Thyroid gland (tissue), 4 donors: ENCODE measurements around the gene RGS13. TPM values are rescaled to one million over a fixed set of nuclear protein-coding genes. Genes with fewer than 3 reads are reported as not detected.

Experiments
- DNase-seq, 2 donors: peaks; one replicate each; pipeline ENCODE4 v3.0.0-alpha.2; 2019
- H3K27ac ChIP-seq, 3 donors: fragments of 200-600 bp; sonication (generic); 1 replicate in 2 of 3; 2 replicates in 1 of 3; pipeline ENCODE4 v1.5.1; 2016 to 2019; ENCODE audit warnings: mild to moderate bottlenecking in 1 of 3, moderate library complexity in 1 of 3
- H3K27me3 ChIP-seq: fragments of 200-600 bp; sonication (generic); one replicate; pipeline ENCODE4 v1.5.1; 2019
- H3K36me3 ChIP-seq, 2 donors: fragments of 200-600 bp; sonication (generic); one replicate each; pipeline ENCODE4 v1.5.1; 2016 to 2019
- H3K4me1 ChIP-seq, 2 donors: fragments of 200-600 bp; sonication (generic); one replicate each; pipeline ENCODE4 v1.5.1; 2017 to 2019
- H3K4me3 ChIP-seq, 3 donors: fragments of 200-600 bp; sonication (generic); replicated peaks in 1 of 3; 1 replicate in 2 of 3; 2 replicates in 1 of 3; pipeline ENCODE4 v1.5.1; 2016; ENCODE audit warnings: mild to moderate bottlenecking in 1 of 3
- H3K9me3 ChIP-seq: fragments of 200-600 bp; sonication (generic); one replicate; pipeline ENCODE4 v1.5.1; 2017
- POLR2A ChIP-seq, 2 donors: fragments of 450-650 bp; IDR thresholded peaks; one replicate each; pipeline ENCODE4 v1.6.1; 2017; ENCODE audit warnings: antibody characterized with exemption in 2 of 2, mild to moderate bottlenecking in 2 of 2, moderate library complexity in 1 of 2
- WGBS, 2 donors: methylation state at CpG; one replicate each; pipeline ENCODE4 v1.1.5; 2017; 5-methylcytosine and 5-hydroxymethylcytosine counted together
- intact Hi-C: fragments of 100-400 bp; cut with DNase I; formaldehyde crosslinking; loops from one replicate; pipeline ENCODE4 v1.15.1; 2023
- total RNA-seq, 4 donors: library from RNA; depleted of rRNA; stranded (reverse); fragments of >200 nt; gene quantifications; one replicate each; pipeline ENCODE4 v1.2.3, GENCODE V29; 2016
- TF ChIP-seq, protein P1 (sequence below), 6 experiments: fragments of 200-600 bp in 3 of 6; fragments of 450-650 bp in 3 of 6; sonication (generic) in 3 of 6; IDR thresholded peaks; one replicate each; pipeline ENCODE4 v1.5.1; 2016 to 2019; ENCODE audit warnings: antibody characterized with exemption in 6 of 6, mild to moderate bottlenecking in 2 of 6, inconsistent platforms in 1 of 6, moderate library complexity in 1 of 6

The RGS13 gene
- total RNA-seq, 4 donors from 2014 or later = not detected

DNA sequence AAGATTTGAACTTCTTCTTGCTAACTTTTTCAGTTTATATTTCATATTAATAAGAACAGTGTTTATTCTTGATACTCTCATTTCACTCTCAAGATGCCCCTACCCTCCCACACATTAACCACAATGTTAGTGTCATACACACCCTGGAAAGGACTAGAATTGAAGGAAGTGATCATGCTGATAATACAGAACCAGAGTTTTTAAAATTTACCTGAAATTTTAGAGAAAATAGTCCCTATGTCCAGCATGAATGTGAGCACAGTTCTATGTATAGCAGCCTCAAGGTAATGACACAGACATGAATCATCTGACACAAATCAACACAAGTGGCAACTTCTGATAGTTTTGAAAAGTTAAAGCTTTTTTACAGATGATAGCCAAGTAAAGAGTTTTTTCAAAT, 34.4 kb upstream of the RGS13 start:
- Histone ChIP-seq H3K36me3 (no peaks in the 10 kb centered on the region), H3K4me1 (no peaks in the 10 kb centered on the region), H3K27me3 (no peaks in the 10 kb centered on the region), H3K9me3 (no peaks in the 10 kb centered on the region), H3K27ac (no peak overlapping the region), H3K4me3 (no peak overlapping the region)
- no peak for TF ChIP-seq POLR2A (IDR thresholded peaks at IDR 0.05)
- TF ChIP-seq, protein P1, sequence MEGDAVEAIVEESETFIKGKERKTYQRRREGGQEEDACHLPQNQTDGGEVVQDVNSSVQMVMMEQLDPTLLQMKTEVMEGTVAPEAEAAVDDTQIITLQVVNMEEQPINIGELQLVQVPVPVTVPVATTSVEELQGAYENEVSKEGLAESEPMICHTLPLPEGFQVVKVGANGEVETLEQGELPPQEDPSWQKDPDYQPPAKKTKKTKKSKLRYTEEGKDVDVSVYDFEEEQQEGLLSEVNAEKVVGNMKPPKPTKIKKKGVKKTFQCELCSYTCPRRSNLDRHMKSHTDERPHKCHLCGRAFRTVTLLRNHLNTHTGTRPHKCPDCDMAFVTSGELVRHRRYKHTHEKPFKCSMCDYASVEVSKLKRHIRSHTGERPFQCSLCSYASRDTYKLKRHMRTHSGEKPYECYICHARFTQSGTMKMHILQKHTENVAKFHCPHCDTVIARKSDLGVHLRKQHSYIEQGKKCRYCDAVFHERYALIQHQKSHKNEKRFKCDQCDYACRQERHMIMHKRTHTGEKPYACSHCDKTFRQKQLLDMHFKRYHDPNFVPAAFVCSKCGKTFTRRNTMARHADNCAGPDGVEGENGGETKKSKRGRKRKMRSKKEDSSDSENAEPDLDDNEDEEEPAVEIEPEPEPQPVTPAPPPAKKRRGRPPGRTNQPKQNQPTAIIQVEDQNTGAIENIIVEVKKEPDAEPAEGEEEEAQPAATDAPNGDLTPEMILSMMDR (IDR thresholded peaks at IDR 0.05) = no peak
- intact Hi-C loops = no loop called here
- DNase-seq = no peak

DNA sequence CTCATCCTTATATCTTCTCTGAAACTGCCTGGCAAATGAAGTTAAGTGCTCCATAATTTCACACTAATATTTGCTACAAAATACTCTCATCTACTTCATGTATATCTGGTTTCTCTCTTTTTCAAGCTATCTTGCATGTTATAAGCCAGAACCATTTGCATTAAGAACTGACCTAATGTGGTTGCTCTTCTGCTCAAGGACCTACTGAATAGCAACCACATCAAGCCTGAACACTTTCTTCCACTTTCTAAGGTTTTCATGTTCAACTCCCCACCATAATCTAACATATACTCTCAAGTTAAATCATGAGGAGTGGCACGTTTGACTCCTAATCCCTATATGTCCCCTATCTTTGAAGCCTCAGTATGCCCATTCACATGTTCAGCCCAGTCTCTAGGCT, 33.2 kb upstream of the RGS13 start:
- H3K36me3 ChIP-seq = no peaks in the 10 kb centered on the region
- no peak overlapping the region for H3K4me3 ChIP-seq
- no peaks in the 10 kb centered on the region for H3K4me1 ChIP-seq
- WGBS, 2 donors = 76 to 92% methylated on average over 1 of the region's 1 CpG
- intact Hi-C loops = no loop called here
- no peak overlapping the region for H3K27ac ChIP-seq
- H3K9me3 ChIP-seq = no peaks in the 10 kb centered on the region
- DNase-seq = no peak
- no peak for TF ChIP-seq POLR2A (IDR thresholded peaks at IDR 0.05)
- TF ChIP-seq, protein P1 (IDR thresholded peaks at IDR 0.05) = no peak
- no peaks in the 10 kb centered on the region for H3K27me3 ChIP-seq

DNA sequence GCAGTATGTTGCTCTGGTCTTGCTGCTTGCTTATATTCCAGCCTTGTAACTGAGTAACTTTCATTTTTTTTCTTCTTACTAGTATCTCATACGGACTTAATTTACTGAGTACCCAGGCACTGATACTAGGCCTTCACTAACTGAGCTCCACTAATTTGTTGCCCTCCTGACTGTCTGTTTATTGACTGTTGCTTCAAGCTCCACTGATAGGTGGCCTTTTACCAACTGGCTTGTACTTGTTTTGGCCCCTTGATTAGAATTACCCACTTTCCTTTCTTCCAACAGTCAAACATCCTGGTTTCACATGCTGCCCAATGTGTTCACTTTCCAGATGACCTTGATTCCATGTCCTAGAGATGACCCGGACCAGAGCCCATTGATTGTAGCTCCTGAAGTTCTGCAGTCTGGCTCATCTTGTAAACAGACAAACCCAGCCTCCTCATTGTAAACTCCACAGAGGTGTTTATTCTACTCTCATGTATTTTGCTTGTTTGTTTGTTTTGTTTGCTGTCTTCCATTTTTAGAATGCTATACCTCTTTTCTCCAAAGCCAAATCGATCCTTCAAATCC, 32.6 kb upstream of the RGS13 start:
- H3K9me3 ChIP-seq = no peaks in the 10 kb centered on the region
- no peak for DNase-seq
- no peaks in the 10 kb centered on the region for H3K27me3 ChIP-seq
- H3K36me3 ChIP-seq = no peaks in the 10 kb centered on the region
- H3K4me1 ChIP-seq = no peaks in the 10 kb centered on the region
- intact Hi-C loops = no loop called here
- no peak overlapping the region for H3K27ac ChIP-seq
- TF ChIP-seq, protein P1 (IDR thresholded peaks at IDR 0.05) = no peak
- TF ChIP-seq POLR2A (IDR thresholded peaks at IDR 0.05) = no peak
- no peak overlapping the region for H3K4me3 ChIP-seq
- WGBS, 2 donors = 78 to 81% methylated on average over 3 of the region's 3 CpGs

DNA sequence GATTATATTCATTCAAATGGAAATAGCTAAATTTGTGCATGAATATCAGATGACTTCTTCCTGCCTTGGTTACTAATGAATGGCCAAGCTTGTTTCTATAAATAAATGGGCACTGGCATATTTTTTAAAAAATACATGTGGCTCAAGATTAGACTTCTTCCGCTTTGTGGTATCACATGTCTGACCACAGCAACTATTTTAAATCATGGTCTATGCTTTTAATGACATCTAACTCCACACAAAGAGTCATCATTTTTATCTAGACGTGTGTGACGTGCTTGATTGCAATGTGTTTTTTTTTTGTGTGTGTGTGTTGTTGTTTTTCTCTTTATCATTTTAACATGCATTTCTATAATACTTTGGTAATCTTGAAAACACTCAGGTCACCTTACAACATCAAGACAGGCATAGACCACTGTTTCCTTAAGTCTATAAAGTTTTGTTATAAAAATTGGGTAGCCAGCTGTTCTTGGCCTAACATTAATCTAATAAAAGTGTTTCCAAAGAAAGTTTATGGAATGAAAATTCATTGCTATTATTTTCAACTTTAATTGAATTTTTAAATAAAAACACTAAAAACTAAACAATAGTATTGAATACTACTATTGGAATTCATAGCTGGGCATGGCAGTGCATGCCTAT, 30.8 kb upstream of the RGS13 start:
- no peaks in the 10 kb centered on the region for H3K4me1 ChIP-seq
- TF ChIP-seq POLR2A (IDR thresholded peaks at IDR 0.05) = no peak
- TF ChIP-seq, protein P1 (IDR thresholded peaks at IDR 0.05) = no peak
- no peaks in the 10 kb centered on the region for H3K9me3 ChIP-seq
- no peak overlapping the region for H3K27ac ChIP-seq
- no peaks in the 10 kb centered on the region for H3K36me3 ChIP-seq
- no peak overlapping the region for H3K4me3 ChIP-seq
- WGBS, 2 donors = 86 to 87% methylated on average over 3 of the region's 3 CpGs
- intact Hi-C loops = no loop called here
- H3K27me3 ChIP-seq = no peaks in the 10 kb centered on the region
- DNase-seq = no peak

DNA sequence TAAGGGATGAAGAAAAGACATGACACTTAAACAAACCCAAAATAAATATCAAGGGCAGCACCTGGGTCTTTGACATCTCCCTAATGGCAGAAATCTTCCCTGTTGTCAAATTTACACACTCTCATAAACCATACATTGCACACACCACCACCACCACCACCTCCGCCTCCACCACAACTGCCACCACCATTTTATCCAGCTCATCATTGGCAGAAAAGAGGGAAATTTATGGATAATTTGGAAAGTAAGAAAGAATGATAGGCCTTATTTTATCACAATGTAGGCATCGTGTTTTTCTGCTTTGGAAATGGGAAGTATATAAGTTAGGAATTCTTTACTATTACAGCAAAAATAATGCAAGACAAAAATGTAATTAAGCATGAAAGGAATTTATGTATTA, 27.3 kb upstream of the RGS13 start:
- H3K9me3 ChIP-seq = no peaks in the 10 kb centered on the region
- no peak overlapping the region for H3K27ac ChIP-seq
- TF ChIP-seq, protein P1 (IDR thresholded peaks at IDR 0.05) = no peak
- TF ChIP-seq POLR2A (IDR thresholded peaks at IDR 0.05) = no peak
- DNase-seq = no peak
- H3K4me3 ChIP-seq = no peak overlapping the region
- WGBS, 2 donors = 67 to 89% methylated on average over 2 of the region's 2 CpGs
- H3K27me3 ChIP-seq = no peaks in the 10 kb centered on the region
- H3K36me3 ChIP-seq = no peaks in the 10 kb centered on the region
- H3K4me1 ChIP-seq = no peaks in the 10 kb centered on the region
- intact Hi-C loops = no loop called here
